Subcutaneous adipose tissue (tissue), 4 donors: Measurements from ENCODE around the gene DOK3. TPM values are rescaled to one million over a fixed set of nuclear protein-coding genes. Genes with fewer than 3 reads are reported as not detected.

Experiments
- total RNA-seq, 4 donors: library from RNA; depleted of rRNA; stranded (reverse); fragments of >200 nt; gene quantifications; one replicate each; pipeline ENCODE4 v1.1.0, GENCODE V29; 2016
- TF ChIP-seq, protein P1 (sequence below): fragments of 450-650 bp; IDR thresholded peaks from one replicate; pipeline ENCODE4 v1.5.1; 2016; ENCODE audit warnings: low read depth, mild to moderate bottlenecking, control low read depth, antibody characterized with exemption, moderate library complexity

Gene DOK3
- total RNA-seq, 4 donors from 2014 or later = 8.5 to 20.6 (median 11.0) TPM

DNA sequence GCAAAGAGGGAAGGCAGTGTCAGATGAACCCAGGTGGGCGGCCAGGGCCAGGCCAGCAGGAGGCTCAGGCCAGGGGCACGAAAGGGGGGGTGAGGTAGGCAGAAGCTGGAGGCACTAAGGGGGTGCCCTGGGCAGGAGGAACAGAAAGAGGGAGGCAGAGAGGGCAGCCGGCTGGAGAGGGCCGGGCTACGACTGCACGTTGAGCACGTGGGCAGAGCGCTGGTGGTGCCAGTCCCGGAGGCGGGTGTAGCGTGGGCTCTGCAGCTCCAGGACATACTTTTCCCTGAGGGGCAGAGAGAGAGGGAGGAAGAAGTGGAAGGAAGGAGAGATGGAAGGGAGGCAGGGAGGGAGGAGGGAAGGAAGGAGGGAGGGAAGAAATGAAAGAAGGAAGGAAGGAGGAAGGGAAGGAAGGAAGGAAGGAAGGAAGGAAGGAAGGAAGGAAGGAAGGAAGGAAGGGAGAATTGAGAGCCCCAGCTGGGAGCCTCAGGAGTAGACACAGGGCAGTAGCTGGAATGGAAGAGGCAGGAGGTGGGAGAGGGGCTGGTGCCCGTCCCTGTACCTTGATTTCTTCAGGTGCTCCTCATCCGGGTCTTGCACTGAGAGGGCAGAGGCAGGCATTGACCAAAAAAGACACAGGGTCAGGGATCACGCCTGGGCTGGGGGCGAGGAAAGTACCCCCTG lies 19.2 kb downstream of the DOK3 start:
- TF ChIP-seq, protein P1, sequence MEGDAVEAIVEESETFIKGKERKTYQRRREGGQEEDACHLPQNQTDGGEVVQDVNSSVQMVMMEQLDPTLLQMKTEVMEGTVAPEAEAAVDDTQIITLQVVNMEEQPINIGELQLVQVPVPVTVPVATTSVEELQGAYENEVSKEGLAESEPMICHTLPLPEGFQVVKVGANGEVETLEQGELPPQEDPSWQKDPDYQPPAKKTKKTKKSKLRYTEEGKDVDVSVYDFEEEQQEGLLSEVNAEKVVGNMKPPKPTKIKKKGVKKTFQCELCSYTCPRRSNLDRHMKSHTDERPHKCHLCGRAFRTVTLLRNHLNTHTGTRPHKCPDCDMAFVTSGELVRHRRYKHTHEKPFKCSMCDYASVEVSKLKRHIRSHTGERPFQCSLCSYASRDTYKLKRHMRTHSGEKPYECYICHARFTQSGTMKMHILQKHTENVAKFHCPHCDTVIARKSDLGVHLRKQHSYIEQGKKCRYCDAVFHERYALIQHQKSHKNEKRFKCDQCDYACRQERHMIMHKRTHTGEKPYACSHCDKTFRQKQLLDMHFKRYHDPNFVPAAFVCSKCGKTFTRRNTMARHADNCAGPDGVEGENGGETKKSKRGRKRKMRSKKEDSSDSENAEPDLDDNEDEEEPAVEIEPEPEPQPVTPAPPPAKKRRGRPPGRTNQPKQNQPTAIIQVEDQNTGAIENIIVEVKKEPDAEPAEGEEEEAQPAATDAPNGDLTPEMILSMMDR = no peak

DNA sequence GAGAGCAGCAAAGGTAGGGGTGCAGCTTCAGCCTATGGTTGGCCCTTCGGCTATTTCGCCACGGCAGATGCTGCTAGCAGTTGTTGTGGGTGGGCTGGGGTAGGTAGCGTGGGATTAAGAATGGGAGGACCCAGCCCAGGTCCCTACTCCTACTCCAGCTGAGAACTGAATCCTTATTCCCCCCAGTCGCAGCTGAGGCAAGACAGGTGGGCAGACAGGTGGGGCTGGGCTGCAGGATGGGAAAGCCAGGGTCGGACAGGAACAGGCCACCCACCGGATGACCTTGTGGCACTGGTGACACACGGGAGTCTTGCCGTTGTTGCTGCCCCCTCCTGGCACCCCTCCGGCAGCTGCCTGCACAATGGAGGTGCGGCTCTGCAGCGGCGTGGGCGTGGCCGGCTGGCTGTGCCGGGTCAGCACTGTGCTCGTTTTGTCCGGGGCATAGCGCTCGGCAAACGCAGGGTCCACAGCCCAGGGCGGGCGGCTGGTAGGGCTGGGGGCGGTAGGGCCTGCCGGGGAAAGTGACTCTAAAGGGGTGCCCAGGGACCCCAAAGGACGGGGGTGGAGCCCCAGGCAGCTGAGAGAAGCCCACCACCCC lies 20.4 kb downstream of the DOK3 start:
- TF ChIP-seq, protein P1 = no peak

DNA sequence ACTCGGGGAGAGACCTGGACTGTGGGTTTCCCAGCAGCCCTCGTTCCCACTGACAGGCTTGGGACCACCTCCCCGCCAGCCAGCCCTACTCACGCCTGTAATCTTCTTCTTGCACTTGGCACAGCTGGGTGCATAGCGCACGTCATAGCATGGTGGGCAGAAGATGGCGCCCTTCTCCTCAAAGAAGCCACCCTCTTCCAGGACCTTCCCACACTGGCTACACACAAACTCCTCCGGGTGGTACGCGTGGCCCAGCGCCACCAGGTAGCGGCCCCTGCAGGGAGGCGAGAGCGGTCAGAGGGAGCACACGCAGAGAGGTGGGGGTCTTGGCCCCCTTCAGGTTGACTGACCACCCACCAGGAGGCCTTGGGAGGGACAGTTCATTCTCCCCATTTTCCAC lies 21.7 kb downstream of the DOK3 start:
- TF ChIP-seq, protein P1 = no peak

DNA sequence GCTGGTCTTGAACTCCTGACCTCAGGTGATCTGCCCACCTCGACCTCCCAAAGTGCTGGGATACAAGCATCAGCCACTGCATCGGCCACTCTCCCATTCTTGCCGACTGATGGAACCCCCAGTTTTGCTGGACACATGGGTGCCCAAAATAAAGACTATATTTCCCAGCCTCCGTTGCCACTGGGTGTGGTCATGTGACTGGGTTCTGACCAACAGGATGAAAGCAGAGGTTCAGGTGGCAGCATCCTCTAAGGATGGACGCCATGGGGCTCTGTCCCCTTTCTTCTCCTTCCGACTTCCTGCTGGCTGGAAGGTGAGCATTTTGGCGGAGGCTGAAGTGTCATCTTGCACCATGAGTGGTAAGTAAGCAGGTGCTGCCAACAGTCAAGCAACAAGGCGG lies 22.5 kb downstream of the DOK3 start:
- TF ChIP-seq, protein P1 = no peak

DNA sequence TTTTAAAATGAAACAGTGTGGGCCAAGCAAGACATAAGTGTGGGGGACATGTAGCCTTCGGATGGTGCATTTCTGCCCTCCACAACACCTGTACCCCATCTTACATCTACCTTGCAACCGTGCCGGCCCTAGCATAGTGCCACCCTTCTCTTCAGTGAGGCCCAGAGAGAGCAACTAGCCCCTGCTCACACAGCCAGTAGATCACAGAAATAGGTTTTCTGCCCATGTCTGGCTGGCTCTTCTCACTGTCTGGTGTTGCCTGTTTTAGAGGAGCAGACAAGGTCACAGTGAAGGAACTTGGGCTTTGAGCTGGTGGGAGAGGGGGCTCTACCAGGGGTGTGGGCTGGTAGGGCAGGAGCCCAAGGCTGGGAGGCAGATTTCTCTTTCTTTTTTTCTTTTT lies 23.4 kb downstream of the DOK3 start:
- TF ChIP-seq, protein P1 = no peak

DNA sequence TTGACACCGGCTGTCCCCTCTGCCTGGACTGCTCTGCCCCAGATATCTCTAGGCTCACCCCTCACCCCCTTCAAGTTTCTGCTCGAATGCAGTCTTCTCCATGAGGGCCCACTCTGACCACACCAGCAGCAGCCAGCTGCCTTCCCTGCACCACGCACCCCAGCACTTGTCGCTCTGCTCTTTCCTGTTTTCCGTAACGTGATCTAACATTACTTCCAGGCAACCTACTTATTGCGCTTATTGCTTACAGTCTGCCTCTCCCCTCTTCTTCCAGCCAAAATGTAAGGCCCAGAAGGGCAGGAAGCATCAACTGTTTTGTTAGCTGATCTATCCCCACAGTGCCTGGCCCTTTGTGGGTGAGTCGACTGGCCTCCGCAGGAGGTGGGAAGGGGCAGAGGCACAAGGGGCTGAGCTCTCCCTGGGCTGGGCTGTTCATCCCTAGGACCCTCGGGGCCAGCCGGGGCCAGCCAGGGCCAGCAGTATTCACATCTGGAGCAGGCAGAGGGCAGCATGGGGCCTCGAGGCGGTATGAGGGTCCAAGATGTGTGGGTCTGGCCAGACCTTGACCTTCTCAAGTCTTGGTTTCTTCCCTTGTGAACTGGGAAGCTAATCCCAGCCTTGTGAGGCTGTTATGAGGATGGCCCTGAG lies 24.6 kb downstream of the DOK3 start:
- TF ChIP-seq, protein P1 = no peak
